IMR-90 (cell line): Measurements from ENCODE around the gene IGLL5. TPM values are rescaled to one million over a fixed set of nuclear protein-coding genes. Genes with fewer than 3 reads are reported as not detected.

Experiments used
- ATAC-seq: fragments of 200-7000 bp; cut with Tn5 transposase; 2 replicates; pipeline ENCODE4 v1.9.1; 2020; ENCODE audit warnings: low read depth, mild to moderate bottlenecking, moderate library complexity
- BruUV-seq: library from RNA; stranded (reverse); fragments of 400-500 nt; replicated peaks from 2 replicates; lab custom pipeline; 2021; lab: Mats Ljungman, UMichigan
- CTCF ChIA-PET: fragments of 300-600 bp; formaldehyde crosslinking; extraction: SDS; loops from one replicate; lab custom pipeline; 2021; ENCODE audit warnings: antibody characterized with exemption; lab: Yijun Ruan, JAX
- POLR2A ChIA-PET: fragments of 300-600 bp; sonication (Branson Sonifier 250); formaldehyde crosslinking; loops from one replicate; lab custom pipeline; 2022; ENCODE audit warnings: antibody characterized with exemption; ENCODE audit not compliant: unreplicated experiment; lab: Charles Lee
- DNase-seq: peaks from one replicate; pipeline ENCODE4 v3.0.0; 2013
- H2AFZ ChIP-seq: replicated peaks from 2 replicates; pipeline ENCODE3; 2013; ENCODE audit warnings: low read length, mild to moderate bottlenecking; ENCODE audit not compliant: poor library complexity
- H2AK5ac ChIP-seq: 2 replicates; pipeline ENCODE4 v1.6.1; 2013; ENCODE audit warnings: low read depth, low read length, inconsistent platforms
- H2AK9ac ChIP-seq: replicated peaks from 2 replicates; pipeline ENCODE3; 2013; ENCODE audit warnings: mild to moderate bottlenecking, low read depth, low read length, moderate library complexity; ENCODE audit not compliant: poor library complexity
- H2BK120ac ChIP-seq: 2 replicates; pipeline ENCODE4 v1.6.1; 2013; ENCODE audit warnings: low read depth, low read length, inconsistent platforms
- H2BK15ac ChIP-seq: 3 replicates; pipeline ENCODE4 v1.6.1; 2013; ENCODE audit warnings: low read depth, low read length, inconsistent platforms
- H2BK20ac ChIP-seq: 2 replicates; pipeline ENCODE4 v1.6.1; 2013; ENCODE audit warnings: low read depth, mild to moderate bottlenecking, inconsistent platforms, low read length, moderate library complexity
- H2BK5ac ChIP-seq: 2 replicates; pipeline ENCODE4 v1.6.1; 2013; ENCODE audit warnings: mild to moderate bottlenecking, low read depth, low read length, inconsistent platforms; ENCODE audit not compliant: poor library complexity, severe bottlenecking
- H3K14ac ChIP-seq: replicated peaks from 2 replicates; pipeline ENCODE4 v1.6.1; 2013; ENCODE audit warnings: low read depth, low read length, inconsistent platforms
- H3K18ac ChIP-seq: 2 replicates; pipeline ENCODE4 v1.6.1; 2013; ENCODE audit warnings: low read depth, low read length, control low read depth
- H3K23ac ChIP-seq: 2 replicates; pipeline ENCODE4 v1.6.1; 2013; ENCODE audit warnings: low read depth, low read length, inconsistent platforms
- H3K27ac ChIP-seq: 2 replicates; pipeline ENCODE4 v1.5.1; 2013; ENCODE audit warnings: mild to moderate bottlenecking, control low read depth, low read length; ENCODE audit not compliant: insufficient read depth
- H3K27me3 ChIP-seq: 2 replicates; pipeline ENCODE4 v1.6.1; 2013; ENCODE audit warnings: low read length; ENCODE audit not compliant: control insufficient read depth, insufficient read depth
- H3K36me3 ChIP-seq: 2 replicates; pipeline ENCODE4 v1.6.1; 2013; ENCODE audit warnings: low read length, mixed read lengths; ENCODE audit not compliant: control insufficient read depth, insufficient read depth
- H3K4ac ChIP-seq: 2 replicates; pipeline ENCODE4 v1.6.1; 2013; ENCODE audit warnings: low read depth, low read length, inconsistent platforms
- H3K4me1 ChIP-seq: 2 replicates; pipeline ENCODE4 v1.6.1; 2013; ENCODE audit warnings: low read length, mixed read lengths; ENCODE audit not compliant: control insufficient read depth, insufficient read depth
- H3K4me2 ChIP-seq: 2 replicates; pipeline ENCODE4 v1.6.1; 2013; ENCODE audit warnings: low read depth, mild to moderate bottlenecking, control low read depth, low read length, moderate library complexity
- H3K4me3 ChIP-seq: 2 replicates; pipeline ENCODE4 v1.5.1; 2013; ENCODE audit warnings: low read depth, mild to moderate bottlenecking, control low read depth, low read length, moderate library complexity; ENCODE audit not compliant: insufficient read depth
- H3K56ac ChIP-seq: 2 replicates; pipeline ENCODE4 v1.6.1; 2013; ENCODE audit warnings: low read length, inconsistent platforms; ENCODE audit not compliant: insufficient read depth; ENCODE audit errors: extremely low read depth
- H3K79me1 ChIP-seq, 2 experiments: 2 replicates each; pipeline ENCODE4 v1.6.1; 2013; ENCODE audit warnings: low read length in 2 of 2, inconsistent platforms in 1 of 2, low read depth in 1 of 2
- H3K9ac ChIP-seq: 2 replicates; pipeline ENCODE4 v1.6.1; 2013; ENCODE audit warnings: low read depth, low read length, control low read depth
- H3K9me1 ChIP-seq: 2 replicates; pipeline ENCODE4 v1.6.1; 2013; ENCODE audit warnings: low read length, inconsistent platforms; ENCODE audit not compliant: insufficient read depth
- H3K9me3 ChIP-seq: 2 replicates; pipeline ENCODE4 v1.6.1; 2013; ENCODE audit warnings: low read length; ENCODE audit not compliant: control insufficient read depth, insufficient read depth
- H4K20me1 ChIP-seq: 2 replicates; pipeline ENCODE4 v1.6.1; 2013; ENCODE audit warnings: low read length, inconsistent platforms; ENCODE audit not compliant: insufficient read depth
- H4K5ac ChIP-seq: 2 replicates; pipeline ENCODE4 v1.6.1; 2013; ENCODE audit warnings: mild to moderate bottlenecking, low read depth, low read length, control low read depth
- H4K8ac ChIP-seq, 2 experiments: 2 replicates each; pipeline ENCODE4 v1.6.1; 2013; ENCODE audit warnings: low read depth in 2 of 2, low read length in 2 of 2, control low read depth in 1 of 2, inconsistent platforms in 1 of 2
- H4K91ac ChIP-seq: 2 replicates; pipeline ENCODE4 v1.6.1; 2013; ENCODE audit warnings: low read depth, low read length, inconsistent platforms; ENCODE audit not compliant: insufficient read depth
- BHLHE40 ChIP-seq: fragments of 150-350 bp; IDR thresholded peaks from 2 replicates; pipeline ENCODE4 v1.6.1; 2016; ENCODE audit warnings: mild to moderate bottlenecking, low read depth, low read length
- CHD1 ChIP-seq: IDR thresholded peaks from 2 replicates; pipeline ENCODE4 v1.6.1; 2012; ENCODE audit warnings: low read depth, low read length, improper control_type of control experiment
- CTCF ChIP-seq: conservative IDR thresholded peaks from 2 replicates; pipeline ENCODE4 v1.5.1; 2012; ENCODE audit warnings: mild to moderate bottlenecking, low read depth, low read length, improper control_type of control experiment
- NFE2L2 ChIP-seq: fragments of 150-350 bp; IDR thresholded peaks from 2 replicates; pipeline ENCODE4 v1.6.1; 2016; ENCODE audit warnings: low read depth, mild to moderate bottlenecking, low read length
- SMC3 ChIP-seq: fragments of 150-350 bp; IDR thresholded peaks from 2 replicates; pipeline ENCODE4 v1.6.1; 2016; ENCODE audit warnings: low read depth, mild to moderate bottlenecking, antibody characterized with exemption, low read length, moderate library complexity
- WGBS, 2 experiments: methylation state at CpG; one replicate each; pipeline versions ENCODE4 v1.1.5 to v1.1.7; 2013; ENCODE audit warnings: missing lambda C conversion rate in 2 of 2; ENCODE audit not compliant: insufficient read length in 1 of 2; ENCODE audit errors: extremely low coverage in 2 of 2; 5-methylcytosine and 5-hydroxymethylcytosine counted together
- dilution Hi-C: fragments of 300-500 bp; cut with HindIII; formaldehyde crosslinking; loops from one replicate; pipeline ENCODE4 v1.14.3; 2018; ENCODE audit warnings: low sequenced_read_pairs; ENCODE audit not compliant: unreplicated experiment
- in situ Hi-C: fragments of 300-500 bp; cut with MboI; formaldehyde crosslinking; loops from 3 replicates; pipeline ENCODE4 v1.14.3; 2019; ENCODE audit warnings: low sequenced_read_pairs, inconsistent platforms, mixed read lengths
- intact Hi-C: fragments of 100-400 bp; cut with micrococcal nuclease; formaldehyde crosslinking; loops from 2 replicates; pipeline ENCODE4 v1.10.0; 2022
- polyA plus RNA-seq, 3 experiments: library from polyadenylated mRNA; depleted of rRNA; stranded (reverse); fragments of >200 nt; gene quantifications; 2 replicates each; pipeline ENCODE4 v1.2.3, GENCODE V29; 2012; ENCODE audit warnings: low replicate concordance in 1 of 3
- total RNA-seq: library from RNA; depleted of rRNA; stranded (reverse); fragments of >200 nt; gene quantifications from 2 replicates; pipeline ENCODE4 v1.2.3, GENCODE V29; 2012

The IGLL5 gene
- total and polyA plus RNA-seq, 2 of the 4 experiments (the other 2 are of a cell fraction) = not detected

DNA sequence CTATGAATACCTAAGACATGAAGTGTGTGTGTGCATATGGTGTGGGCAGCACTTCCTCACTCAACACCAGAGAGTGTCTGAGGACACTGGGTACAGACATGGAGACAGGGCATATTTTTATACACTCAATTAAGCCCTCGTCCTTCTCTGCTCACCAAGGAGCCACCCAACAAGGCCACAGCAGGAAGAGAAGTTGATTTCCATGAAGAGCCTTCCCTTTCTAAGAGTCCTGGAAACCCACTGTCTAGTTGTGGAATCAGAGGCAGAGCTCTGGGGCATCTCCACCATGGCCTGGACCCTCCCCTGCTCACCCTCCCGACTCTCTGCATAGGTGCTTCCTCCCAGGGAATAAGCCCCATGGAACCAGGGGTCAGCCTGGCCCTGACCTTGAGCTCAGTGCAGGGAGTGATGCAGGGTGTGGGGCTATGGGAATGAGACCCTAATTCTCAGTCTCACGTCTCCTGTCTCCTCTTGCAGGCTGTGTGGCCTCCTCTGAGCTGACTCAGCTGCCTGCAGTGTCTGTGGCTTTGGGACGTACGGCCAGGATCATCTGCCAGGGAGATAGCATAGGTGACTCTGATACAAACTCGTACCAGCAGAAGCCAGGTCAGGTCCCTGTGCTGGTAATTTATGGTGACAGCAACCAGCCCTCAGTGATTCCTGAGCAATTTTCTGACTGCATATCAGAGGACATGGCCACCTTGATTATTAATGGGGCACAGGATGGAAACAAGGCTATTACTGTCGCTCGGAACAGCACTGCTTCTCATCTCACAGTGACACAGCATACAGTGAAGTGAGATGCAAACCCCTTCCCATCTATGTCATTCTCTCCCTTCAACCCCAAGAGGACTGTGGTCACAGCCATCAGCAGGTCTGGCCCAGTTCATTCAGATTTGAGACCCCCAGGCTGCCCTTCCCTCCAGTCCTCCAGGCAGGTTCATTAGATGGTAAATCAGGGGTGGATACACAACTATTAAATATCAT, 14.6 kb upstream of the IGLL5 start:
- Histone ChIP-seq H2AK9ac (no peak overlapping the region), H2BK5ac (no peak overlapping the region), H3K4me2 (no peak overlapping the region), H3K56ac (no peak overlapping the region), H4K5ac (no peak overlapping the region), H3K23ac (no peak overlapping the region), H3K27ac (no peak overlapping the region), H3K36me3 (no peaks in the 10 kb centered on the region), H2AK5ac (no peak overlapping the region), H4K8ac (no peak overlapping the region), H2BK20ac (no peak overlapping the region), H2BK15ac (no peak overlapping the region), H3K14ac (no peak overlapping the region), H2AFZ (no peak overlapping the region), H4K91ac (no peak overlapping the region), H3K18ac (no peak overlapping the region), H3K4me3 (no peak overlapping the region), H4K20me1 (no peaks in the 10 kb centered on the region), H2BK120ac (no peak overlapping the region), H3K4me1 (no peaks in the 10 kb centered on the region), H3K4ac (no peak overlapping the region), H3K9ac (no peak overlapping the region), H3K9me1 (no peaks in the 10 kb centered on the region), H3K79me1 (no peaks in the 10 kb centered on the region), H3K27me3 (peaks cover 2% of the 10 kb centered on the region), H3K9me3 (no peaks in the 10 kb centered on the region)
- intact Hi-C loops = no loop called here
- DNase-seq (no peak), ATAC-seq (no peak)
- dilution Hi-C loops = no loop called here
- ChIA-PET CTCF (interaction anchor here (1.1 kb wide), 1 partner anchor 8 kb away, joined by 3 read pairs; no protein-coding TSS in a partner anchor), POLR2A (no interaction called here)
- TF ChIP-seq NFE2L2 = no peak
- TF ChIP-seq SMC3 = no peak
- TF ChIP-seq CTCF = no peak
- no peak for TF ChIP-seq BHLHE40
- no peak for TF ChIP-seq CHD1
- in situ Hi-C loops = no loop called here
- BruUV-seq = no TSS peak
- WGBS, 2 experiments = 80% methylated on average over 2 of the region's 8 CpGs; no CpG with 5 or more reads in 1 of the 2 experiments
